OCI-LY7 (cell line): ENCODE data around the gene FAM53C.

ENCODE experiments used
- CTCF ChIP-seq: fragments of 200-600 bp; sonication (generic); conservative IDR thresholded peaks from 2 replicates; pipeline ENCODE4 v1.5.1; 2014; ENCODE audit warnings: mild to moderate bottlenecking, antibody characterized with exemption, low read length, moderate library complexity, mixed read lengths
- EZH2phosphoT487 ChIP-seq: fragments of 200-600 bp; sonication (generic); IDR thresholded peaks from 2 replicates; pipeline ENCODE4 v1.6.1; 2018; ENCODE audit warnings: low read depth, borderline replicate concordance, mild to moderate bottlenecking, mixed run types, antibody characterized with exemption, low read length, moderate library complexity, mixed read lengths

- no peak for TF ChIP-seq CTCF
- TF ChIP-seq EZH2phosphoT487: no peak
Observed at GRCh38 chr5:138354387-138354786, 16.3 kb downstream of the FAM53C start.
